CD4-positive, alpha-beta T cell treated with Interleukin-10 for 1 hour (primary cell): ENCODE data around the gene ELP4.

Experiments
- DNase-seq: peaks from one replicate; pipeline ENCODE4 v3.0.0-alpha.2; 2020

The ELP4 gene

DNA sequence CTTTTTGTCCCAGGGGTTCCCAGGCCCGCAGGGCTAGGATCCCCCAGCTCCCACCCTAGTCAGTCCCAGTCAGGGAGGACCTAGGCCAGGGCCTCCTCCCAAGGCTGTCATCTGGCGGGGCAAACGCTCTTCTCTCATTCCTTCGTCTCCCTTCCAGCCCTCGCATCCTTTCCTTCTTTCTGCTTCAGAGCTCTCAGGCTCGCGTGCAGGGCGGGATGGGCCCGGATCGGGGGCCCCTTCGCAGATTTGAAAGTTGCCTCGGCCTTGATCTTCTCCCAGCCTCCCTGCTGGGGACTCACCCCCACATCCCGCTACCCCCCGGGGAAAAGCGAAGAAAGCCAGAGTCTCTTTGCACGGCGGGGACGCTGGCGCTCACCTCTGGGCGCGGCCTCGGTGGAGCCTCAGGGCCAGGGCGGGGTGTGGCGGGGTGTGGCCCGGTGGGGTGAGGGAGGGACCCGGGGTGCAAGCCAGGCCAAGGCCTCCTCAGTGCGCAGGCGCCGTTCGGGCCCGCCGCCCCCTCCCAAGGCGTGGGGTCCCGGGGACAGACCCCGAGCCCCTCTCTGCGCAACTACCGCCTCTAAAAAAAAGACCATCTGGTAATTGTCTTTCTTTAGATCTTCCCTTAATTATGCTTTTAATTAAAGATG lies 316.4 kb downstream of the ELP4 start:
- no peak for DNase-seq

GRCh38 chr11:31826536-31827438 lies 317.2 kb downstream of the ELP4 start:
- no peak for DNase-seq

- DNase-seq = no peak
Observed at GRCh38 chr11:31827455-31828206, 318.1 kb downstream of the ELP4 start.

- no peak for DNase-seq
Observed at GRCh38 chr11:31828217-31828616, 318.6 kb downstream of the ELP4 start.

- DNase-seq = no peak
Observed at GRCh38 chr11:31830406-31830805, 320.8 kb downstream of the ELP4 start.

GRCh38 chr11:31834237-31834636 lies 324.7 kb downstream of the ELP4 start:
- no peak for DNase-seq
